Measurements from ENCODE around the gene TUBA3D.
A peak's percentile ranks its signal among the peaks of the same experiment; 100 is the strongest.
"Not testable (repeated sequence)": the region's sequence is repeated elsewhere in the genome, so short reads cannot be mapped to it uniquely, and the experiment has no call there.

TUBA3D gene

GRCh38 chr2:131483981-131484820 lies 8.3 kb downstream of the TUBA3D start:
- not testable (repeated sequence) for DNase-seq (ENCODE audit: low spot score)

- not testable (repeated sequence) for DNase-seq (ENCODE audit: low spot score)
Observed at GRCh38 chr2:131484906-131485460, 9.1 kb downstream of the TUBA3D start.

- DNase-seq (ENCODE audit: low spot score) = not testable (repeated sequence)
Observed at GRCh38 chr2:131486201-131486902, 10.4 kb downstream of the TUBA3D start.

GRCh38 chr2:131488306-131489205 lies 12.6 kb downstream of the TUBA3D start:
- DNase-seq (ENCODE audit: low spot score) = no peak

GRCh38 chr2:131490616-131491468 lies 14.9 kb downstream of the TUBA3D start:
- peak; percentile 16 for DNase-seq (ENCODE audit: low spot score)

- DNase-seq (ENCODE audit: low spot score) = not testable (repeated sequence)
Observed at GRCh38 chr2:131491469-131491836, 15.5 kb downstream of the TUBA3D start.

GRCh38 chr2:131492015-131492417 lies 16.1 kb downstream of the TUBA3D start, which contains the start of gene MZT2A:
Gene MZT2A, minus strand, starts transcription at chr2:131492397. Its CDS starts 21 bp downstream, at chr2:131492376.
- DNase-seq (ENCODE audit: low spot score) = not testable (repeated sequence)

- peak; percentile 90 for DNase-seq (ENCODE audit: low spot score)
Observed at GRCh38 chr2:131492418-131493198, 16.7 kb downstream of the TUBA3D start.

- no peak for DNase-seq (ENCODE audit: low spot score)
Observed at GRCh38 chr2:131493199-131493968, 17.5 kb downstream of the TUBA3D start.

- not testable (repeated sequence) for DNase-seq (ENCODE audit: low spot score)
Observed at GRCh38 chr2:131495506-131495905, 19.6 kb downstream of the TUBA3D start.

- not testable (repeated sequence) for DNase-seq (ENCODE audit: low spot score)
Observed at GRCh38 chr2:131498321-131498973, 22.5 kb downstream of the TUBA3D start.

GRCh38 chr2:131503587-131503986 lies 27.7 kb downstream of the TUBA3D start:
- not testable (repeated sequence) for DNase-seq (ENCODE audit: low spot score)

GRCh38 chr2:131504082-131504750 lies 28.3 kb downstream of the TUBA3D start:
- not testable (repeated sequence) for DNase-seq (ENCODE audit: low spot score)

- no peak for DNase-seq (ENCODE audit: low spot score)
Observed at GRCh38 chr2:131509615-131510014, 33.7 kb downstream of the TUBA3D start.

GRCh38 chr2:131511291-131511968 lies 35.5 kb downstream of the TUBA3D start:
- DNase-seq (ENCODE audit: low spot score) = not testable (repeated sequence)

- DNase-seq (ENCODE audit: low spot score) = not testable (repeated sequence)
Observed at GRCh38 chr2:131511969-131512870, 36.3 kb downstream of the TUBA3D start.

Measured in globus pallidus (tissue), 1 donor.